GM12872 (cell line): ENCODE data around the gene MAP3K5.

Source experiments
- CTCF ChIP-seq: IDR thresholded peaks from 3 replicates; pipeline ENCODE4 v1.5.1; 2011; ENCODE audit warnings: low read depth, mild to moderate bottlenecking, low read length, moderate library complexity; ENCODE audit not compliant: insufficient read depth

MAP3K5 gene

GRCh38 chr6:136628996-136629395, 163.3 kb downstream of the MAP3K5 start:
- TF ChIP-seq CTCF = no peak

GRCh38 chr6:136627191-136627590, 165.1 kb downstream of the MAP3K5 start:
- no peak for TF ChIP-seq CTCF

DNA sequence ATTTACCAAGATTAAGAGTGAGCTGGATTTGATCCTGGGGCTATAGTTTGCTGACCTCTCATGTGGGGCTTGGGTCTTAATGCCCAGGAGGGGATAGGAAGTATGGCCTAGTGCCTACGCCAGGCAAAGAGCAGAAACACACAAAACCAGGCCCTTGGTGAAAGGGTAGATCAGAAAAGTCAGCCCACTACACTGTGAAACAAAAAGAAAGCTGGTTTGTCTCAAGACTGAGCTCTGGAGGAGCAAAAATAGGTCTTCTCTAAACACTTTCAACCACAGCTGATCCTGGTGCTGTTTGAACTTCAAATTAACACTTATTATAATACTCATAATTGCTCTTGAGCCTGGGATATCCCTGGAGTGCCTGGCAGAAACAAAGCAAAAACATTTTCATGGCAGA, 167.0 kb downstream of the MAP3K5 start:
- no peak for TF ChIP-seq CTCF

DNA sequence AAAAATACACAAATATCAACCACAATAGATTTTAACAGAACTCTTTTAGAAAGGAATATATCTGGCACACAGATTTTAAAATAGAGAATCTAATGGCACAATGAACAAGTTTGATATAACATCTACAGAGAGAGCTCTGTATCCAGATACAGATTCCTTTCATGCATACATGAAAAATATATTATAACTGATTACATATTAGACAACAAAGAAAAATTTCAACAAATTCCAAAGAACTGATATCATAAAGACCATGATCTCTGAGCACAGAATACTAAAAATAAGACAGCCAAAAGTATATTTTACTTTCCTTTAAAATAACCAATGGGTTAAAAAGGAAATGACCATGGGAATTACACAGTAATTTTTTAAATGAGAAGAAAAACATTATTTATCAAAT, 167.9 kb downstream of the MAP3K5 start:
- no peak for TF ChIP-seq CTCF

DNA sequence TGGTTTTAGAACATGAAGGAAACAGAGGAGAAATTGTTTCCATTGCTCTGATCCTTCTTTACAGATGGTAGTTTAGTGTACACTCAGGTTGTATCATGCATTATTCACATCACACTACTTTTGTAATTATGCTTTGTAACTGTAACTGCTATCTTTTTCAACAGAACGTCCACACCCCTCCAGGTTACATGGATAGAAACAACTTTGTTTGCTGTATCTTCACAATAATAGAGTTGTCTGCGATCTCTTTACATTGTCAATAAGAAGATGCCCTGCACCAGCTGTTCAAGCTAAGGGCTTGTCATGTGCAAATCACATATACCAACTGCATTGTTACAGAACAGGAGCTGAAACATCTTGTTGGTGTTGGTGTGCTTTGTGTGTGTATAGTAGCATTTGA, 174.2 kb downstream of the MAP3K5 start:
- no peak for TF ChIP-seq CTCF

GRCh38 chr6:136616527-136616926, 175.8 kb downstream of the MAP3K5 start:
- no peak for TF ChIP-seq CTCF

- no peak for TF ChIP-seq CTCF
Measured at GRCh38 chr6:136614994-136615393, 177.3 kb downstream of the MAP3K5 start.

- no peak for TF ChIP-seq CTCF
Measured at GRCh38 chr6:136614350-136614749, 177.9 kb downstream of the MAP3K5 start.
